ENCODE results near the gene TIMM17B. TPM values are rescaled to one million over a fixed set of nuclear protein-coding genes. Genes with fewer than 3 reads are reported as not detected.
"Not testable (repeated sequence)": the region's sequence is repeated elsewhere in the genome, so short reads cannot be mapped to it uniquely, and the experiment has no call there.

Gene TIMM17B
- total RNA-seq, 1 donor from 2014 or later, result 37.7 TPM

GRCh38 chrX:48864210-48864609, 33.4 kb downstream of the TIMM17B start:
- H3K27me3 ChIP-seq (ENCODE audit: low read depth), result no peaks in the 10 kb centered on the region
- no peaks in the 10 kb centered on the region for H3K36me3 ChIP-seq
- H3K4me3 ChIP-seq, result no peak overlapping the region
- H3K9me3 ChIP-seq, result no peaks in the 10 kb centered on the region
- intact Hi-C loops (cut with DNase I), result no loop called here
- DNase-seq (no peak), ATAC-seq (no peak)
- TF ChIP-seq, protein P1, sequence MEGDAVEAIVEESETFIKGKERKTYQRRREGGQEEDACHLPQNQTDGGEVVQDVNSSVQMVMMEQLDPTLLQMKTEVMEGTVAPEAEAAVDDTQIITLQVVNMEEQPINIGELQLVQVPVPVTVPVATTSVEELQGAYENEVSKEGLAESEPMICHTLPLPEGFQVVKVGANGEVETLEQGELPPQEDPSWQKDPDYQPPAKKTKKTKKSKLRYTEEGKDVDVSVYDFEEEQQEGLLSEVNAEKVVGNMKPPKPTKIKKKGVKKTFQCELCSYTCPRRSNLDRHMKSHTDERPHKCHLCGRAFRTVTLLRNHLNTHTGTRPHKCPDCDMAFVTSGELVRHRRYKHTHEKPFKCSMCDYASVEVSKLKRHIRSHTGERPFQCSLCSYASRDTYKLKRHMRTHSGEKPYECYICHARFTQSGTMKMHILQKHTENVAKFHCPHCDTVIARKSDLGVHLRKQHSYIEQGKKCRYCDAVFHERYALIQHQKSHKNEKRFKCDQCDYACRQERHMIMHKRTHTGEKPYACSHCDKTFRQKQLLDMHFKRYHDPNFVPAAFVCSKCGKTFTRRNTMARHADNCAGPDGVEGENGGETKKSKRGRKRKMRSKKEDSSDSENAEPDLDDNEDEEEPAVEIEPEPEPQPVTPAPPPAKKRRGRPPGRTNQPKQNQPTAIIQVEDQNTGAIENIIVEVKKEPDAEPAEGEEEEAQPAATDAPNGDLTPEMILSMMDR (IDR thresholded peaks at IDR 0.05), result no peak
- no peaks in the 10 kb centered on the region for H3K4me1 ChIP-seq
- no peak overlapping the region for H3K27ac ChIP-seq

GRCh38 chrX:48854898-48855297, 42.7 kb downstream of the TIMM17B start:
- ATAC-seq (no peak), DNase-seq (no peak)
- Histone ChIP-seq H3K4me1 (no peaks in the 10 kb centered on the region), H3K9me3 (no peaks in the 10 kb centered on the region), H3K27ac (no peak overlapping the region), H3K27me3 (ENCODE audit: low read depth) (no peaks in the 10 kb centered on the region), H3K36me3 (no peaks in the 10 kb centered on the region), H3K4me3 (no peak overlapping the region)
- TF ChIP-seq, protein P1 (IDR thresholded peaks at IDR 0.05), result no peak
- intact Hi-C loops (cut with DNase I), result no loop called here

- H3K36me3 ChIP-seq; H3K4me1 ChIP-seq; H3K4me3 ChIP-seq; H3K27me3 ChIP-seq (ENCODE audit: low read depth); DNase-seq; intact Hi-C loops (cut with DNase I); H3K9me3 ChIP-seq; H3K27ac ChIP-seq; ATAC-seq: not testable (repeated sequence)
Measured at GRCh38 chrX:48854121-48854804, 43.3 kb downstream of the TIMM17B start.

DNA sequence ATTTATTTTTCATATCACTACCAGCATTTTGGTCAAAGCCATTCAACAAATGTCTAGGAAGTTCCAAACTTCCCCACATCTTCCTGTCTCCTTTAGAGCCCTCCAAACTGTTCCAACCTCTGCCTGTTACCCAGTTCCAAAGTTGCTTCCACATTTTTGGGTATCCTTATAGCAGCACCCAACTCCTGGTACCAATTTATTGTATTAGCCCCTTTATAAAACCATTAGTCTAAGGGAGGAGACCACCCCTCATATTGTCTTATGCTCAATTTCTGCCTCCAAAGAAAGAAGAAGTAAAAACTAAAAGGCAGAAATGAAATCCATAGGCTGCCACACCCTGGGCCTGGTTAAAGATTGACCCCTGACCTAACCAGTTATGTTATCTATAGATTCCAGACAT, 44.1 kb downstream of the TIMM17B start:
- H3K27me3 ChIP-seq (ENCODE audit: low read depth); H3K9me3 ChIP-seq; H3K4me3 ChIP-seq; DNase-seq; H3K4me1 ChIP-seq; H3K27ac ChIP-seq; ATAC-seq; intact Hi-C loops (cut with DNase I); H3K36me3 ChIP-seq: not testable (repeated sequence)

- Histone ChIP-seq H3K27me3 (ENCODE audit: low read depth) (no peaks in the 10 kb centered on the region), H3K4me1 (no peaks in the 10 kb centered on the region), H3K4me3 (no peak overlapping the region), H3K9me3 (no peaks in the 10 kb centered on the region), H3K27ac (no peak overlapping the region), H3K36me3 (no peaks in the 10 kb centered on the region)
- intact Hi-C loops (cut with DNase I), result no loop called here
- TF ChIP-seq, protein P1 (IDR thresholded peaks at IDR 0.05), result no peak
- no peak for DNase-seq
- no peak for ATAC-seq
Measured at GRCh38 chrX:48852857-48853256, 44.7 kb downstream of the TIMM17B start.

DNA sequence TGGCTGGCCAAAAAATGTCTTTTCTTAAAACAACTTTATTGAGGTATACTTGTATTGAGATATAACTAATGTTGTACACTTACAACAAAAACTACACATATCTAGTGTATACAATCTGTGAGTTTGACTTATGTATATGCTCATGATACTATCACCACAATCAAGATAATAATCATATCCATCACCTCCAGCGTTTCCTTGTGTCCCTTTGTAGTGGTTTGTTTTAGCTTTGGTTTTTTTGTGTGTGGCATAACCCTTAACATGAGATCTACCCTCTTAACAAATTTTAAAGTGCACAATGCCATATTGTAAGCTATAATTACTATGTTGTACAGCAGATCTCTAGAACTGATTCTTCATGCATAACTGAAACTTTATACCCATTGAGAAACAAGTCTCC, 48.7 kb downstream of the TIMM17B start:
- no peaks in the 10 kb centered on the region for H3K27me3 ChIP-seq (ENCODE audit: low read depth)
- TF ChIP-seq, protein P1 (IDR thresholded peaks at IDR 0.05), result no peak
- intact Hi-C loops (cut with DNase I), result no loop called here
- H3K4me3 ChIP-seq, result no peak overlapping the region
- H3K9me3 ChIP-seq, result no peaks in the 10 kb centered on the region
- no peaks in the 10 kb centered on the region for H3K36me3 ChIP-seq
- no peaks in the 10 kb centered on the region for H3K4me1 ChIP-seq
- H3K27ac ChIP-seq, result no peak overlapping the region
- ATAC-seq (no peak), DNase-seq (no peak)

Other genes starting within 250 kb of the TIMM17B start
- gene WAS, start 214.0 kb downstream of the TIMM17B start, total RNA-seq, result 40.3 TPM
- gene SUV39H1, start 201.0 kb downstream of the TIMM17B start, total RNA-seq, result 3.5 TPM
- gene GLOD5, start 136.0 kb downstream of the TIMM17B start, total RNA-seq, result 0.95 TPM
- gene GATA1, start 111.2 kb downstream of the TIMM17B start, total RNA-seq, result 1.2 TPM
- 96.1 TPM for gene HDAC6, start 95.7 kb downstream of the TIMM17B start, total RNA-seq
- not detected for gene ERAS, start 71.3 kb downstream of the TIMM17B start, total RNA-seq
- gene PCSK1N, start 62.2 kb downstream of the TIMM17B start, total RNA-seq, result 3.0 TPM
- gene PQBP1, start 162 bp upstream of the TIMM17B start, total RNA-seq, result 55.0 TPM
- 21.3 TPM for gene SLC35A2, start 13.9 kb upstream of the TIMM17B start, total RNA-seq
- gene PIM2, start 21.3 kb upstream of the TIMM17B start, total RNA-seq, result 20.6 TPM
- 45.8 TPM for gene OTUD5, start 59.8 kb upstream of the TIMM17B start, total RNA-seq
- 1.8 TPM for gene KCND1, start 74.1 kb upstream of the TIMM17B start, total RNA-seq
- gene GRIPAP1, start 104.5 kb upstream of the TIMM17B start, total RNA-seq, result 54.2 TPM
- 51.4 TPM for gene TFE3, start 145.6 kb upstream of the TIMM17B start, total RNA-seq
- gene CCDC120, start 161.2 kb upstream of the TIMM17B start, total RNA-seq, result 9.5 TPM
- gene PRAF2, start 176.2 kb upstream of the TIMM17B start, total RNA-seq, result 17.4 TPM
- 54.8 TPM for gene WDR45, start 182.1 kb upstream of the TIMM17B start, total RNA-seq
- gene GPKOW, start 226.0 kb upstream of the TIMM17B start, total RNA-seq, result 19.1 TPM

Data from lower lobe of right lung (tissue), 2 donors.